ENCODE data around the gene GOLPH3.

The GOLPH3 gene

DNA sequence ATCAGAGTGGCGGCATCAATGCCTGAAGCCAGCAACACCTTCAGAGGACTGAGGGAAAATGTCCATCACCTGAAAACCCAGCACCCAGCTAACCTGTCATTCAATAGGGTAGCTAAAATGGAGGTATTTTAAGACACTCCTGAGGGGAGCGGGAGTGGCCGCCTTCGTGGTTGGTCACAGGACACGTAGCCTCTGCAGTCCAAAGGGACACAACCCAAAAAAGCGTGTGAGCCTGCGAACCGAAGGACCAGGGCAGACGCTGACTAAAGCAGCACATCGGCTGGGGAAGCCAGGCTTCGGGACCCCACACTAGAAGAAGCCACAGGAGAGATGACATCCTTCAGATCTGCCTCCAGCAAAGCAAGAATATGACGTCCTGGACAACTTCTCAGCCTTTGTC is 70.6 kb downstream of the GOLPH3 start:
- no peak overlapping the region for H3K4me3 ChIP-seq (ENCODE audit: low read depth, low read length)
- TF ChIP-seq, protein P1, sequence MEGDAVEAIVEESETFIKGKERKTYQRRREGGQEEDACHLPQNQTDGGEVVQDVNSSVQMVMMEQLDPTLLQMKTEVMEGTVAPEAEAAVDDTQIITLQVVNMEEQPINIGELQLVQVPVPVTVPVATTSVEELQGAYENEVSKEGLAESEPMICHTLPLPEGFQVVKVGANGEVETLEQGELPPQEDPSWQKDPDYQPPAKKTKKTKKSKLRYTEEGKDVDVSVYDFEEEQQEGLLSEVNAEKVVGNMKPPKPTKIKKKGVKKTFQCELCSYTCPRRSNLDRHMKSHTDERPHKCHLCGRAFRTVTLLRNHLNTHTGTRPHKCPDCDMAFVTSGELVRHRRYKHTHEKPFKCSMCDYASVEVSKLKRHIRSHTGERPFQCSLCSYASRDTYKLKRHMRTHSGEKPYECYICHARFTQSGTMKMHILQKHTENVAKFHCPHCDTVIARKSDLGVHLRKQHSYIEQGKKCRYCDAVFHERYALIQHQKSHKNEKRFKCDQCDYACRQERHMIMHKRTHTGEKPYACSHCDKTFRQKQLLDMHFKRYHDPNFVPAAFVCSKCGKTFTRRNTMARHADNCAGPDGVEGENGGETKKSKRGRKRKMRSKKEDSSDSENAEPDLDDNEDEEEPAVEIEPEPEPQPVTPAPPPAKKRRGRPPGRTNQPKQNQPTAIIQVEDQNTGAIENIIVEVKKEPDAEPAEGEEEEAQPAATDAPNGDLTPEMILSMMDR (IDR thresholded peaks at IDR 0.05; ENCODE audit: control insufficient read depth, extremely low read depth, insufficient read depth) = no peak
- DNase-seq (ENCODE audit: low read depth) = no peak

DNA sequence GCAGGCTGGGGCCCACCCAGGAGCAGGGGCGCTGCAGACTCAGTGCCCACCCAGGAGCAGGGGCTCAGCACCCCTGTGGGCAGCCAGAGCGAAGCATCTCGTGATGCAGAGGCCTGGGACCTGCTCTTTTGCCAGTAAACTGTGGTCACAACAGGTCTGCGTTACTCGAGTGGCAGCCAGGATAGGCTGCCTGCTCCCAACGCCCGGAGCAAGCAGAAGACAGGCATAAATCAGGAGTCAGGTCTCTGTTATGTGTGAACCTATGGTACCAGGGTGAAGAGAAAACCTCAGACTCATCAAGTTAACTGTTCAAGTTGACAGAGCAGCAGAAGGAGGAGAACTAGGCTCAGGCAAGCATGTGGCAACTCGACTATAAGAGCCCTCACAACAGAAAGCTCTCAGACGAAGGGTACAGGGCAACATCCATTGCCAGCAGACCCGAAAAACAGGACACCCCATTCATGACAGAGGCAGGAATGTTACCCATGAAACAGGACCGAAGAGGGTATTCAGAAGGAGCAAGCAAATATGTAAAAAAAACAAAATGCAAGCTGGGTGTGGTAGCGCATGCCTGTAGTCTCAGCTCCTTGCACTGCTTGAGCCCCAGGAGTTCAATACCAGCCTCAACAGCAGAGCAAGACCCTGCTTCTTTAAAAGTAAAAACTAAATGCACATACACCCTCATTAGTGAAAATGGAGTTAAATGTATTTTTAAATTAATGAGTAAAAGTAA is 71.7 kb downstream of the GOLPH3 start:
- no peak overlapping the region for H3K4me3 ChIP-seq (ENCODE audit: low read depth, low read length)
- DNase-seq (ENCODE audit: low read depth) = no peak
- TF ChIP-seq, protein P1 (IDR thresholded peaks at IDR 0.05; ENCODE audit: control insufficient read depth, extremely low read depth, insufficient read depth) = no peak

DNA sequence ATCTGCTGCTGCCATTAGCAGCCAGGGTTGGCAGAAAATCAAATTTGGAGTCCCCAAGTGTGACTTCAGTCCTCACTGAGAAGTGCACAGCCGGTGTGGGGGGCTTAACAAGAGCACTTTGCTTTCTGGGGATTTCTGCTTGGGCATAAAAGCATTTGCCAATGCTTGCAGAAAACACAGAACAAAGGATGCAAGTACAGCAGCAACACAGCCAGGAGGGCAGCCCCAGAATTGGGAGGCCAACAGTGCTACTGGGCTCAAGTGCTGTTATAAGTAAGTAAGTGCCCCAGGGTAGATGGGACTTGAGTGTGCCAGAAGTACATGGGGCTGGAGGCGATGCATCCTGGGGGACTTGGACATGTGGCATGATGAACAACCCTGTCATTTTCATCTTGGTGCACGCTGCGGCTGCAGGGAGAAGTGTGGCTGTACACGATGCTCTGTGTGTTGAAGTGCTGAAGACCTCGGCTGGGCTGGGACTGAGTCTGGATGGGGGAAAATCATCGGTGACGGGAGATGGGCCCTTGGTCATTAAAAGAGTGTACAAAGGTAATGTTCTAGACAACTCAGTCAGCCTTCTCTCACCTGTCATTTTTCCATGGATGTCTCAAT is 73.3 kb downstream of the GOLPH3 start:
- TF ChIP-seq, protein P1 (IDR thresholded peaks at IDR 0.05; ENCODE audit: control insufficient read depth, extremely low read depth, insufficient read depth) = no peak
- DNase-seq (ENCODE audit: low read depth) = no peak
- no peak overlapping the region for H3K4me3 ChIP-seq (ENCODE audit: low read depth, low read length)

DNA sequence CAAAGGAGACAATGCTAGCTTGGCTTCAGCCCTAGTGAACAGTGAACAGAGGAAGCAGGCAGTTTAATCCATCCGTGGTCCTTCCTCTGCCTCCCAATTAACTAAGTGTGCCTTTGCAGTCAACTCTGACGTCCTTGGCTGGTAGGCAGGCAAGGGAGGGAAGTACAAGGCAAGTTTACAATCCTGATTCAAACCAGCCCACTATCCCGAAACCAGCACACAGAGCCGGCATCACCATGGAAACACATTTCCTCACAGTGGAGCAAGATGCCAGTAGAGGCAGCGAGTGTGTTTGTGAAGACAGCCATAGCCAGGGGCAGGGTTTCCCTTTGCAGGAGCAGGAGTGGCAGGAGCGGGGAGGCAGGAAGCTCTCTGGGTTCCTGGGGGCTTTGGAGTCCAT is 73.9 kb downstream of the GOLPH3 start:
- no peak overlapping the region for H3K4me3 ChIP-seq (ENCODE audit: low read depth, low read length)
- TF ChIP-seq, protein P1 (IDR thresholded peaks at IDR 0.05; ENCODE audit: control insufficient read depth, extremely low read depth, insufficient read depth) = no peak
- no peak for DNase-seq (ENCODE audit: low read depth)

DNA sequence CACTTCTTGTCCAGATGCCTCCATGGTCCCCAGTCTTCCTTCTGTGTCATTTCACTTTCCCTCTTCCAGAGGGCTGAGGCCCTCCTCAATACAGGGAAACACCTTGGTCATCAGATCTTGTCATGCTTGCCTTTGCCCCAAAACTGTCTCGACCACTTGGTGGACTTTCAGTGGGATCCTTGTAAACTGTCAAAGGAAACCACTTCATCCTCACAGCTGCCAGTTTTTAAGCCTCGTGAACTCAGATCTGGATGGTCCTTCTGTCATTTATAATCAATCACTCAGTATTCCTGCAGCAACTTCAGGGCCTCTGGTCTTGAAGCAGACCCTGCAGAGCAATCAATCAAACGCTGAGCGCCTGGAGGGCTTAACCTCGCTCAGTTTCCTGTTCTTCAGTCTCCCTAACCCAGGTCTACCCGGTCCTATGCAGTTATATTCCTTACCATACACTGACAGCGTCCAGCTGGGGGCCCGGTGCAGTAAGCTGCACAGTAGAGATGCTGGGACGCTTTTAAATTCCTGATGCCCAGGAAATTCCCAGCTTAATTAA is 74.6 kb downstream of the GOLPH3 start:
- DNase-seq (ENCODE audit: low read depth) = no peak

DNA sequence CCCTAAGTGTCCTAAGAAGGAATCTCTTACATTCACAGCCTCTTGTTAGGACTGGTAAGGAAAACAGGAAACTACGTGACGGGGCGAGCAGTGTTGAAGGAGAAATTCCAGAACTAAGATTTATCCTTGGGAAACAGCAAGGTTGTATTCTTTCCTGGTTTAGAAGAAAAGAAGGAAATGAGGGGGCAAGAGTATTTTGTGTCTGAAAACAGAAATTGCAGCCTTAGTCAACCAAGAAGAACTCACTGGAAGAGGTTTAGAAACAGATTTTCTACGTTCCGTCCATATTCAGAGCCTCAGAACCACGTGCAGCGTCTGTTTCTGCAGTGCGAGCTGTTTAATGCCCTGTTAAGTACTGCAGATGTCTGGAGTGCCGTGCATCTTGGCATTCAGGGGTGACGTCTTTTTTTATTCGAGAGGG is 75.2 kb downstream of the GOLPH3 start:
- TF ChIP-seq, protein P1 (IDR thresholded peaks at IDR 0.05; ENCODE audit: control insufficient read depth, extremely low read depth, insufficient read depth) = no peak
- no peak overlapping the region for H3K4me3 ChIP-seq (ENCODE audit: low read depth, low read length)
- DNase-seq (ENCODE audit: low read depth) = no peak

More for the DNA sequence above, 74.6 kb downstream of the GOLPH3 start:
- TF ChIP-seq, protein P1 (IDR thresholded peaks at IDR 0.05; ENCODE audit: control insufficient read depth, extremely low read depth, insufficient read depth) = no peak
- no peak overlapping the region for H3K4me3 ChIP-seq (ENCODE audit: low read depth, low read length)
